COLO829 (cell line): ENCODE data around the gene F7.
"Not testable (repeated sequence)": the region's sequence is repeated elsewhere in the genome, so short reads cannot be mapped to it uniquely, and the experiment has no call there.

Experiments used
- DNase-seq: peaks from one replicate; pipeline ENCODE4 v3.0.0; 2012; ENCODE audit warnings: low spot score

Gene F7

GRCh38 chr13:113153810-113154748, 48.5 kb downstream of the F7 start:
- peak; percentile 57 for DNase-seq

- DNase-seq = no peak
These were observed 49.6 kb downstream of the F7 start for GRCh38 chr13:113155201-113155600.

- DNase-seq = no peak
These were observed 50.5 kb downstream of the F7 start for GRCh38 chr13:113155982-113156655.

GRCh38 chr13:113157206-113157928, 51.8 kb downstream of the F7 start:
- no peak for DNase-seq

- DNase-seq = no peak
These were observed 52.5 kb downstream of the F7 start, which contains the start of gene PROZ for GRCh38 chr13:113157929-113158747. Gene PROZ, plus strand, starts transcription at chr13:113158648. Its CDS starts 13 bp downstream, at chr13:113158661.

GRCh38 chr13:113158946-113159345, 53.4 kb downstream of the F7 start:
- no peak for DNase-seq

GRCh38 chr13:113159701-113160100, 54.1 kb downstream of the F7 start:
- no peak for DNase-seq

GRCh38 chr13:113160983-113161382, 55.4 kb downstream of the F7 start:
- no peak for DNase-seq

- DNase-seq = no peak
These were observed 55.8 kb downstream of the F7 start for GRCh38 chr13:113161433-113161832.

GRCh38 chr13:113161975-113162374, 56.4 kb downstream of the F7 start:
- DNase-seq = not testable (repeated sequence)

GRCh38 chr13:113162783-113163685, 57.4 kb downstream of the F7 start:
- DNase-seq = no peak

GRCh38 chr13:113164492-113164891, 58.9 kb downstream of the F7 start:
- DNase-seq = no peak

GRCh38 chr13:113166266-113166665, 60.7 kb downstream of the F7 start:
- DNase-seq = no peak

GRCh38 chr13:113166681-113167080, 61.1 kb downstream of the F7 start:
- no peak for DNase-seq

GRCh38 chr13:113167155-113167554, 61.6 kb downstream of the F7 start:
- DNase-seq = no peak

GRCh38 chr13:113167575-113167974, 62.0 kb downstream of the F7 start:
- no peak for DNase-seq

GRCh38 chr13:113168211-113168610, 62.6 kb downstream of the F7 start:
- DNase-seq = peak; percentile 84

GRCh38 chr13:113169277-113170272, 64.0 kb downstream of the F7 start:
- DNase-seq = no peak
